Ecto neural progenitor cell (in vitro differentiated cells): Measurements from ENCODE around the gene SNTG2.

Source experiments
- DNase-seq: peaks from one replicate; pipeline ENCODE4 v3.0.0-alpha.2; 2018; ENCODE audit warnings: low spot score

SNTG2 gene

GRCh38 chr2:953975-954686 is 3.5 kb downstream of the SNTG2 start:
- DNase-seq: no peak

GRCh38 chr2:954687-955000 is 4.0 kb downstream of the SNTG2 start:
- DNase-seq: no peak

GRCh38 chr2:955829-956731 is 5.4 kb downstream of the SNTG2 start:
- no peak for DNase-seq

- no peak for DNase-seq
Measured at GRCh38 chr2:959457-959856, 8.8 kb downstream of the SNTG2 start.

- DNase-seq: no peak
Measured at GRCh38 chr2:960061-960736, 9.6 kb downstream of the SNTG2 start.

GRCh38 chr2:961786-962185 is 11.1 kb downstream of the SNTG2 start:
- no peak for DNase-seq

- DNase-seq: no peak
Measured at GRCh38 chr2:963876-964275, 13.2 kb downstream of the SNTG2 start.

- no peak for DNase-seq
Measured at GRCh38 chr2:964562-964961, 13.9 kb downstream of the SNTG2 start.

- no peak for DNase-seq
Measured at GRCh38 chr2:965640-966147, 15.0 kb downstream of the SNTG2 start.

GRCh38 chr2:973129-973528 is 22.5 kb downstream of the SNTG2 start:
- DNase-seq: no peak

GRCh38 chr2:974054-974453 is 23.4 kb downstream of the SNTG2 start:
- no peak for DNase-seq

GRCh38 chr2:974502-974901 is 23.9 kb downstream of the SNTG2 start:
- no peak for DNase-seq

- no peak for DNase-seq
Measured at GRCh38 chr2:975095-975494, 24.4 kb downstream of the SNTG2 start.

GRCh38 chr2:979069-979928 is 28.6 kb downstream of the SNTG2 start:
- DNase-seq: no peak

- DNase-seq: no peak
Measured at GRCh38 chr2:980176-980575, 29.5 kb downstream of the SNTG2 start.

- no peak for DNase-seq
Measured at GRCh38 chr2:981258-981657, 30.6 kb downstream of the SNTG2 start.

- DNase-seq: no peak
Measured at GRCh38 chr2:981759-982158, 31.1 kb downstream of the SNTG2 start.

- DNase-seq: no peak
Measured at GRCh38 chr2:985317-985898, 34.8 kb downstream of the SNTG2 start.

- no peak for DNase-seq
Measured at GRCh38 chr2:987789-988188, 37.1 kb downstream of the SNTG2 start.

GRCh38 chr2:989781-990467 is 39.3 kb downstream of the SNTG2 start:
- DNase-seq: no peak

GRCh38 chr2:990970-991369 is 40.3 kb downstream of the SNTG2 start:
- no peak for DNase-seq
